ENCODE results near the gene ZG16.
"Not testable (repeated sequence)": the region's sequence is repeated elsewhere in the genome, so short reads cannot be mapped to it uniquely, and the experiment has no call there.

The ZG16 gene

GRCh38 chr16:29787155-29787554 lies 9.1 kb downstream of the ZG16 start:
- DNase-seq (ENCODE audit: low read depth, low spot score), result not testable (repeated sequence)

DNA sequence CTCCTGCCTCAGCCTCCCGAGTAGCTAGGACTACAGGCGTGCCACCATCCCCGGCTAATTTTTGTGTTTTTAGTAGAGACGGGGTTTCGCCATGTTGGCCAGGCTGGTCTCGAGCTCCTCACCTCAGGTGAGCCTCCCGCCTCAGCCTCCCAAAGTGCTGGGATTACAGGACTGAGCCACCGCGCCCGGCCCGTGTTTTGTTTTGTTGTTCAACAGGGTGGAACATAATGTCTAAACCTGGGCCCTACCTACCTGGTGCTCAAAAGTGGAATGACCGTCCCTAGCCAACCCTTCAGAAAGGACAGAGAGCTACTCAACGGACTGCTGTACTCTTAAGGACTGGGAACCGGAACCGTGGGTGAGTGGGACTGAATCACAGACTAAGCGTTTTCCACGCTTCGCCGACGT lies 11.7 kb downstream of the ZG16 start:
- no peak for DNase-seq (ENCODE audit: low read depth, low spot score)

- peak; percentile 100 for DNase-seq (ENCODE audit: low read depth, low spot score)
These were observed 12.3 kb downstream of the ZG16 start, which contains the start of gene KIF22 for GRCh38 chr16:29790183-29790948. Gene KIF22, plus strand, starts transcription at chr16:29790751. Its CDS starts 9 bp downstream, at chr16:29790760.

GRCh38 chr16:29790949-29791844 lies 13.1 kb downstream of the ZG16 start:
- DNase-seq (ENCODE audit: low read depth, low spot score), result no peak

- DNase-seq (ENCODE audit: low read depth, low spot score), result no peak
These were observed 14.1 kb downstream of the ZG16 start for GRCh38 chr16:29791845-29792807.

DNA sequence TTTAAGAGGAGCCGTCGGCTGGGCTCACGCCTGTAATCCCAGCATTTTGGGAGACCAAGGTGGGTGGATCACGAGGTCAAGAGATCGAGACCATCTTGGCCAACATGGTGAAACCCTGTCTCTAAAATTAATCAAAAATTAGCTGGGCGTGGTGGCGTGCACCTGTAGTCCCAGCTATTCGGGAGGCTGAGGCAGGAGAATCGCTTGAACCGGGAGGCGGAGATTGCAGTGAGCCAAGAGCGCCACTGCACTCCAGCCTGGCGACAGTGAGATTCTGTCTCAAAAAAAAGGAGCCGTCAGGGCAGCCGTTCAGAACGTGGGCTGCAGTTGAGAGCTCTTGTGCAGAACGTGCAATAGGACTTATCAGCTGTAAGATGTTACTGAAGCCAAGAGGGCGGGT lies 15.1 kb downstream of the ZG16 start:
- not testable (repeated sequence) for DNase-seq (ENCODE audit: low read depth, low spot score)

DNA sequence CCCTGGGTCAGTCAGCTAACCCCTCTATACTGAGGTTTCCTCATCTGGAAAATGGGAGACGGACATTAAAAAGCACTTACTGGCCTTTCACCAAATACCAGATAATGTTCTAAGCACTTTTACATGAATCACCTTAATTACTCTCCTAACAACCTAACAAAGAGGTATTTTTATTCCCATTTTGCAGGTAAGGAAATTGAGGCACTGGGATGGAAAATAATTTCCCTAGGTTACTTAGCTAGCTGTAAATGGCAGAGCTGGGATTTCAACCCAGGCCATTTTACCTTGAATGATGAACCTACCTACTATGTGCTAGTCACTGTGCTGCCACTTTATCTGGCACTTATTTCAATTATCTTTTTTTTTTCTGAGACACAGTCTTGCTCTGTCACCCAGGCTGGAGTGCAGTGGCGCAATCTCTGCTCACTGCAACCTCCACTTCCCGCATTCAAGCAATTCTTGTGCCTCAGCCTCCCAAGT lies 16.2 kb downstream of the ZG16 start:
- no peak for DNase-seq (ENCODE audit: low read depth, low spot score)

DNA sequence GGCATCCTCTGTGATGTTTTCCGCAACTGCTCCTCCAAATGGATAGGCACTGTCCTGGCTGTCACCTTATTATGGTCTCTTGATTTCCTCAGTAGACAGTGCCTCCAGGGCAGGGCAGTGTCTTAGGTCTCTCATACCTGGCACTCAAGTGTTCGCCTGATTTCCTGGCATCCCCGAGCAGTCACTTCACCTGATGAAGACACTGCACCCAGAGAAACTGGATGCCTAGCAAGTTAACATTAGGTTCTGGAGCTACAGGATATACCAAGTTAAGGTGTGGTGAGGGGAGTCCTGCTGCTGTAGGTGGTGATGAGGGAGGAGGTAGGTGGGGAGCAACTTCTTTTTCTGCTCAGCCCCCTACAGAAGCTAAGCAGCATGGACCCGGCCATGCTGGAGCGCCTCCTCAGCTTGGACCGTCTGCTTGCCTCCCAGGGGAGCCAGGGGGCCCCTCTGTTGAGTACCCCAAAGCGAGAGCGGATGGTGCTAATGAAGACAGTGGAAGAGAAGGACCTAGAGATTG lies 24.4 kb downstream of the ZG16 start:
- no peak for DNase-seq (ENCODE audit: low read depth, low spot score)

DNA sequence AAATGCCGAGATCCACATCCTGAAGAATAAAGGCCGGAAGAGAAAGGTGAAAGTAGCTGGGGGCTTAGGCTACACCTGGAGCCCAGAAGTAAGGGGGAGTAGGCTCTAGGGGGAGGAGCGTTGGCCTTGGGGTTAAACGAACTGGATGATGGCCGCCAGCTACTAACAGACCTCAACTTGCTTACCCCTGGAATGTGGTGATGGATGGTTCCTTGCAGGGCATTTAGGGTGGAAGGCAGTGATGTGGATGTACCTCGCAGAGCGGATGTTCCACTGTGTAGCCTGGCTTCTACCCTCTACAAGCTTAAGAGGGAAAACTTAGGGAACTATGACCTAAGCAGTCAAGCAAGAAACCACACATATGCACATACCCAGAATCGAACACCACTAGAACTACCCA lies 26.0 kb downstream of the ZG16 start:
- no peak for DNase-seq (ENCODE audit: low read depth, low spot score)

GRCh38 chr16:29804455-29805231 lies 26.6 kb downstream of the ZG16 start:
- peak; percentile 11 for DNase-seq (ENCODE audit: low read depth, low spot score)

- DNase-seq (ENCODE audit: low read depth, low spot score), result peak; percentile 96
These were observed 27.4 kb downstream of the ZG16 start for GRCh38 chr16:29805232-29806098.

- peak; percentile 43 for DNase-seq (ENCODE audit: low read depth, low spot score)
These were observed 28.1 kb downstream of the ZG16 start, which contains the start of gene MAZ for GRCh38 chr16:29806099-29806579. Gene MAZ, plus strand, starts transcription at chr16:29806529. Its CDS starts 173 bp downstream, at chr16:29806702.

- DNase-seq (ENCODE audit: low read depth, low spot score), result no peak
These were observed 28.8 kb downstream of the ZG16 start for GRCh38 chr16:29806641-29807425.

- DNase-seq (ENCODE audit: low read depth, low spot score), result peak; percentile 69
These were observed 29.6 kb downstream of the ZG16 start for GRCh38 chr16:29807426-29808218.

- no peak for DNase-seq (ENCODE audit: low read depth, low spot score)
These were observed 30.3 kb downstream of the ZG16 start for GRCh38 chr16:29808219-29808900.

GRCh38 chr16:29809031-29809747 lies 31.1 kb downstream of the ZG16 start:
- no peak for DNase-seq (ENCODE audit: low read depth, low spot score)
